Body of pancreas (tissue), 4 donors: ENCODE data around the gene IBA57. TPM values are rescaled to one million over a fixed set of nuclear protein-coding genes. Genes with fewer than 3 reads are reported as not detected.

Experiments
- ATAC-seq: fragments of 150-250 bp; one replicate; pipeline ENCODE4 v1.9.1; 2016
- DNase-seq, 4 donors: peaks; one replicate each; pipeline ENCODE4 v3.0.0-alpha.2; 2019
- H3K27ac ChIP-seq, 4 donors: fragments of 200-600 bp; sonication (generic); 1 replicate in 3 of 4; 2 replicates in 1 of 4; pipeline versions ENCODE4 v1.5.1 to v1.6.1; 2016 to 2019; ENCODE audit warnings: mild to moderate bottlenecking in 1 of 4, mixed read lengths in 1 of 4, moderate library complexity in 1 of 4
- H3K27me3 ChIP-seq, 2 donors: fragments of 200-600 bp; sonication (generic); one replicate each; pipeline ENCODE4 v1.6.0; 2016; ENCODE audit warnings: mild to moderate bottlenecking in 1 of 2
- H3K36me3 ChIP-seq, 2 donors: fragments of 200-600 bp; sonication (generic); replicated peaks in 1 of 2; 2 replicates each; pipeline ENCODE4 v1.5.1; 2016; ENCODE audit warnings: low read depth in 2 of 2; ENCODE audit not compliant: insufficient read depth in 1 of 2
- H3K4me1 ChIP-seq: fragments of 200-600 bp; sonication (generic); one replicate; pipeline ENCODE4 v1.6.0; 2016
- H3K4me3 ChIP-seq, 2 donors: fragments of 200-600 bp; sonication (generic); 1 replicate in 1 of 2; 2 replicates in 1 of 2; pipeline ENCODE4 v1.5.1; 2016 to 2019
- H3K9me3 ChIP-seq, 3 donors: fragments of 200-600 bp; sonication (generic); 1 replicate in 2 of 3; 2 replicates in 1 of 3; pipeline ENCODE4 v1.5.1; 2016
- CTCF ChIP-seq, 7 experiments: fragments of 450-650 bp in 4 of 7; fragments of 200-600 bp in 3 of 7; sonication (generic) in 3 of 7; IDR thresholded peaks; one replicate each; pipeline ENCODE4 v1.5.1; 2016 to 2019; ENCODE audit warnings: antibody characterized with exemption in 7 of 7
- POLR2A ChIP-seq, 3 donors: fragments of 450-650 bp; IDR thresholded peaks; one replicate each; pipeline ENCODE4 v1.6.1; 2016; ENCODE audit warnings: antibody characterized with exemption in 3 of 3, mild to moderate bottlenecking in 2 of 3
- WGBS, 2 donors: methylation state at CpG; one replicate each; pipeline ENCODE4 v1.1.5; 2017; 5-methylcytosine and 5-hydroxymethylcytosine counted together
- intact Hi-C: fragments of 100-400 bp; cut with DNase I; formaldehyde crosslinking; loops from one replicate; pipeline ENCODE4 v1.15.1; 2023
- total RNA-seq, 2 donors: library from RNA; depleted of rRNA; stranded (reverse); fragments of >200 nt; gene quantifications; one replicate each; pipeline ENCODE4 v1.1.0, GENCODE V29; 2016

The IBA57 gene
- total RNA-seq, 2 donors from 2014 or later, result 4.7 to 13.5 TPM

GRCh38 chr1:228198977-228199590, 33.5 kb downstream of the IBA57 start:
- ATAC-seq, result no peak
- Histone ChIP-seq H3K4me3 (no peak overlapping the region), H3K9me3 (peaks cover 0 to 10% (median 0%) of the 10 kb centered on the region in 3 donors), H3K36me3 (no peaks in the 10 kb centered on the region), H3K4me1 (no peaks in the 10 kb centered on the region), H3K27ac (no peak overlapping the region), H3K27me3 (no peaks in the 10 kb centered on the region)
- DNase-seq, result no peak
- intact Hi-C loops, result no loop called here
- TF ChIP-seq CTCF (IDR thresholded peaks at IDR 0.05) (no peak), POLR2A (IDR thresholded peaks at IDR 0.05) (no peak)
- 55 to 69% methylated on average over 2 of the region's 2 CpGs for WGBS, 2 donors

GRCh38 chr1:228204958-228205357, 39.4 kb downstream of the IBA57 start:
- ATAC-seq (no peak), DNase-seq (no peak)
- TF ChIP-seq POLR2A (IDR thresholded peaks at IDR 0.05) (no peak), CTCF (IDR thresholded peaks at IDR 0.05) (no peak)
- intact Hi-C loops, result no loop called here
- no peak overlapping the region for H3K27ac ChIP-seq
- H3K4me3 ChIP-seq, result no peak overlapping the region
- 33 to 45% methylated on average over 8 of the region's 8 CpGs for WGBS, 2 donors
- H3K4me1 ChIP-seq, result peaks cover 8% of the 10 kb centered on the region
- H3K27me3 ChIP-seq, result peaks cover 0 to 7% of the 10 kb centered on the region in 2 donors
- no peaks in the 10 kb centered on the region for H3K36me3 ChIP-seq
- no peaks in the 10 kb centered on the region for H3K9me3 ChIP-seq

- H3K36me3 ChIP-seq, result no peaks in the 10 kb centered on the region
Measured at GRCh38 chr1:228205526-228206436, 40.2 kb downstream of the IBA57 start.

GRCh38 chr1:228206582-228207351, 41.2 kb downstream of the IBA57 start:
- no peak overlapping the region for H3K27ac ChIP-seq
- H3K9me3 ChIP-seq, result no peaks in the 10 kb centered on the region
- H3K4me1 ChIP-seq, result peaks cover 8% of the 10 kb centered on the region
- no peak overlapping the region for H3K4me3 ChIP-seq
- DNase-seq (no peak), ATAC-seq (no peak)
- intact Hi-C loops, result no loop called here
- 45 to 56% methylated on average over 7 to 16 of the region's 16 CpGs for WGBS, 2 donors
- peaks cover 0 to 7% of the 10 kb centered on the region in 2 donors for H3K27me3 ChIP-seq
- TF ChIP-seq POLR2A (IDR thresholded peaks at IDR 0.05), result no peak
- no peak for TF ChIP-seq CTCF (IDR thresholded peaks at IDR 0.05)
- no peaks in the 10 kb centered on the region for H3K36me3 ChIP-seq

More at GRCh38 chr1:228205526-228206436, 40.2 kb downstream of the IBA57 start:
- peaks cover 0 to 7% of the 10 kb centered on the region in 2 donors for H3K27me3 ChIP-seq
- TF ChIP-seq CTCF (IDR thresholded peaks at IDR 0.05), result no peak
- H3K4me1 ChIP-seq, result peaks cover 8% of the 10 kb centered on the region
- H3K4me3 ChIP-seq, result no peak overlapping the region
- H3K27ac ChIP-seq, result no peak overlapping the region
- DNase-seq (peak in 1 of 4 donors; percentile 24), ATAC-seq (no peak)
- WGBS, 2 donors, result 23 to 27% methylated on average over 9 to 15 of the region's 15 CpGs
- no peaks in the 10 kb centered on the region for H3K9me3 ChIP-seq
- intact Hi-C loops, result no loop called here
